KMS-11 (cell line): ENCODE results near the gene CTXN3.
"Not testable (repeated sequence)": the region's sequence is repeated elsewhere in the genome, so short reads cannot be mapped to it uniquely, and the experiment has no call there.

Experiments
- H2AFZ ChIP-seq: fragments of 200-600 bp; sonication (generic); 2 replicates; pipeline ENCODE4 v1.6.1; 2016; ENCODE audit warnings: antibody characterized with exemption, mixed run types, low read depth
- H3K27ac ChIP-seq: fragments of 200-600 bp; sonication (generic); 2 replicates; pipeline ENCODE4 v1.6.1; 2016; ENCODE audit warnings: mild to moderate bottlenecking, mixed run types
- H3K27me3 ChIP-seq: fragments of 200-600 bp; sonication (generic); 2 replicates; pipeline ENCODE4 v1.6.1; 2017; ENCODE audit warnings: mild to moderate bottlenecking, low read depth, mixed run types, moderate library complexity; ENCODE audit not compliant: insufficient read depth
- H3K36me3 ChIP-seq: fragments of 200-600 bp; sonication (generic); 2 replicates; pipeline ENCODE4 v1.6.1; 2017; ENCODE audit warnings: mild to moderate bottlenecking, mixed run types; ENCODE audit not compliant: insufficient read depth
- H3K4me1 ChIP-seq: fragments of 200-600 bp; sonication (generic); 2 replicates; pipeline ENCODE4 v1.6.1; 2016; ENCODE audit warnings: mild to moderate bottlenecking, low read depth, mixed run types; ENCODE audit not compliant: poor library complexity, severe bottlenecking
- H3K4me2 ChIP-seq: fragments of 200-600 bp; sonication (generic); 2 replicates; pipeline ENCODE4 v1.7.0; 2016; ENCODE audit warnings: mild to moderate bottlenecking, mixed run types
- H3K4me3 ChIP-seq: fragments of 200-600 bp; sonication (generic); IDR thresholded peaks from 2 replicates; pipeline ENCODE4 v1.6.1; 2017; ENCODE audit warnings: low read depth, low read length, mixed read lengths; ENCODE audit not compliant: insufficient read depth
- H3K79me2 ChIP-seq: fragments of 200-600 bp; sonication (generic); 2 replicates; pipeline ENCODE4 v1.6.1; 2016; ENCODE audit warnings: low read depth, mixed run types; ENCODE audit not compliant: insufficient read depth
- H3K9ac ChIP-seq: fragments of 200-600 bp; sonication (generic); 2 replicates; pipeline ENCODE4 v1.6.1; 2016; ENCODE audit warnings: mild to moderate bottlenecking, mixed run types
- H4K20me1 ChIP-seq: fragments of 200-600 bp; sonication (generic); 2 replicates; pipeline ENCODE4 v1.6.1; 2016; ENCODE audit warnings: mild to moderate bottlenecking, mixed run types; ENCODE audit not compliant: insufficient read depth
- TF ChIP-seq, protein P1 (sequence below): fragments of 200-600 bp; sonication (generic); conservative IDR thresholded peaks from 2 replicates; pipeline ENCODE4 v1.6.1; 2017; ENCODE audit warnings: low read depth, mild to moderate bottlenecking, antibody characterized with exemption, low read length, moderate library complexity, mixed read lengths

Gene CTXN3

DNA sequence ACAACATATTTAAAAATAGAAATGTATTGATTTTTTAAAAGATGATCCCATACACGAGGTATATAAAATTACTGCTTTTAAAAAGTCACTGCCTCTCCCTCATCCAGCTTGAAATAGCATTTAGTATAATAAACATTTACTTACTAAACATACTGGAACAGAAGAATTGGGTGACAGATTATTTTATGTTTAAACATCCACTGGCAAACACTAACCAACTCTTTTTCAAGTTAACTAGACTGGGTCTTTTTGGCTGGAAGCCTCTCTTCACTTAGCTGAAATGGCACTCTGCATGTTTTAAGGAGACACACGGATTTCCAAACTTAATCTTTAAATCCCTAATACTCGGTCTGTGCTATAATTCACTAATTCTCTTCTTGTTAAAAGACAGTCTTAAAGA is 19.0 kb downstream of the CTXN3 start:
- TF ChIP-seq, protein P1, sequence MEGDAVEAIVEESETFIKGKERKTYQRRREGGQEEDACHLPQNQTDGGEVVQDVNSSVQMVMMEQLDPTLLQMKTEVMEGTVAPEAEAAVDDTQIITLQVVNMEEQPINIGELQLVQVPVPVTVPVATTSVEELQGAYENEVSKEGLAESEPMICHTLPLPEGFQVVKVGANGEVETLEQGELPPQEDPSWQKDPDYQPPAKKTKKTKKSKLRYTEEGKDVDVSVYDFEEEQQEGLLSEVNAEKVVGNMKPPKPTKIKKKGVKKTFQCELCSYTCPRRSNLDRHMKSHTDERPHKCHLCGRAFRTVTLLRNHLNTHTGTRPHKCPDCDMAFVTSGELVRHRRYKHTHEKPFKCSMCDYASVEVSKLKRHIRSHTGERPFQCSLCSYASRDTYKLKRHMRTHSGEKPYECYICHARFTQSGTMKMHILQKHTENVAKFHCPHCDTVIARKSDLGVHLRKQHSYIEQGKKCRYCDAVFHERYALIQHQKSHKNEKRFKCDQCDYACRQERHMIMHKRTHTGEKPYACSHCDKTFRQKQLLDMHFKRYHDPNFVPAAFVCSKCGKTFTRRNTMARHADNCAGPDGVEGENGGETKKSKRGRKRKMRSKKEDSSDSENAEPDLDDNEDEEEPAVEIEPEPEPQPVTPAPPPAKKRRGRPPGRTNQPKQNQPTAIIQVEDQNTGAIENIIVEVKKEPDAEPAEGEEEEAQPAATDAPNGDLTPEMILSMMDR, result no peak
- Histone ChIP-seq H3K4me3 (no peak overlapping the region), H3K27me3 (no peaks in the 10 kb centered on the region), H3K4me1 (no peaks in the 10 kb centered on the region), H2AFZ (no peak overlapping the region), H3K9ac (no peak overlapping the region), H3K36me3 (no peaks in the 10 kb centered on the region), H3K27ac (no peak overlapping the region), H3K79me2 (no peaks in the 10 kb centered on the region), H3K4me2 (no peak overlapping the region), H4K20me1 (no peaks in the 10 kb centered on the region)

DNA sequence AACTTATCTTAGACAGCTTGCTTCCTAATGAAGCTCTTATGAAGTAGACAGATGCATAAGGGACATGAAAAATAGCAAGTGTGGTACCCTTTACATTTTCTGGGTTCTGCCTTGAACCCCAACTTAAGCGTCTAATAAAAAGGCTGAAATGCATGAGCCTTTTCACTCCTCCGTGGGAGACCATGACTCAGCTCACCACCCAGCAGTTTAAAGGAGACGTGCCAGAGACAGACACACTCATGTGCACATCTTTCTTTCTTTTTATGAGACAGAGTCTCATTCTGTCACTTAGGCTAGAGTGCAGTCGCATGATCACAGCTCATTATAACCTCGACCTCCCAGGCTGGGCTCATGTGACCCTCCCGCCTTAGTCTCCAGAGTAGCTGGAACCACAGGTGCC is 22.3 kb downstream of the CTXN3 start:
- no peaks in the 10 kb centered on the region for H3K4me1 ChIP-seq
- H3K9ac ChIP-seq, result no peak overlapping the region
- no peak overlapping the region for H3K4me3 ChIP-seq
- no peak overlapping the region for H2AFZ ChIP-seq
- H3K27ac ChIP-seq, result no peak overlapping the region
- H4K20me1 ChIP-seq, result no peaks in the 10 kb centered on the region
- TF ChIP-seq, protein P1, result no peak
- no peaks in the 10 kb centered on the region for H3K27me3 ChIP-seq
- H3K4me2 ChIP-seq, result no peak overlapping the region
- no peaks in the 10 kb centered on the region for H3K36me3 ChIP-seq
- no peaks in the 10 kb centered on the region for H3K79me2 ChIP-seq

DNA sequence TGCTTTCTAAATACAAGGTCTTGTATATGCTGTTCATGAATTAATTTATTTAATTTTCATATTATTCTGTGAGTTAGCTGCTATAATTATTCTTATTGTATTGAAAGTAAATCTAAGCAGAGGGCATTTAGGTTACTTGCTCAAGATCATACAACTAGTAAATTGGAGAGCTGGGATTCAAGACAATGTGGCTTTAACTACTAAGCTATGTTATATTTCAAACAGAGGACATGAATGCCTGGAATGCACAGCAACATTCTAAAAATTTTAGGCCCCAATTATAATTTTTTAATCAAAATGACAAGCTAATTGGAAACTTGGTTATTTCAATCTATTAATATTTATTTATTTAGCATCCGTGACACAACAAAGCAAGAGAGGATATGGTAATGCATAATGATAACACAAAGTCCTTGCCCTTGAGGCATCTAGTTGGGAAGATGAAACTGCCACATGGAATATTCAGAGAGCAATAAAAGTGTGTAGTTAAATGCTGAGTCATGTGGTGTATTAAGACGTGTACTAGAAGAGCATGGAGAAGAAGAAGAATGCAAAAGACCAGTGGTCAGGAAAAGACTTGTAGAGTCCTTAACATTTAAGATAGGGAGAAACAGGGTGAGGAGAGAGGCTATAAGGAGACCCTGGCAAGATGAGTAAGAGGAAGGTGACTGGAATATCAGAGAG is 24.4 kb downstream of the CTXN3 start:
- no peaks in the 10 kb centered on the region for H4K20me1 ChIP-seq
- no peaks in the 10 kb centered on the region for H3K4me1 ChIP-seq
- no peak overlapping the region for H3K4me2 ChIP-seq
- no peak overlapping the region for H3K27ac ChIP-seq
- H3K36me3 ChIP-seq, result no peaks in the 10 kb centered on the region
- no peaks in the 10 kb centered on the region for H3K27me3 ChIP-seq
- no peak overlapping the region for H2AFZ ChIP-seq
- no peak overlapping the region for H3K9ac ChIP-seq
- H3K79me2 ChIP-seq, result no peaks in the 10 kb centered on the region
- TF ChIP-seq, protein P1, result no peak
- no peak overlapping the region for H3K4me3 ChIP-seq

DNA sequence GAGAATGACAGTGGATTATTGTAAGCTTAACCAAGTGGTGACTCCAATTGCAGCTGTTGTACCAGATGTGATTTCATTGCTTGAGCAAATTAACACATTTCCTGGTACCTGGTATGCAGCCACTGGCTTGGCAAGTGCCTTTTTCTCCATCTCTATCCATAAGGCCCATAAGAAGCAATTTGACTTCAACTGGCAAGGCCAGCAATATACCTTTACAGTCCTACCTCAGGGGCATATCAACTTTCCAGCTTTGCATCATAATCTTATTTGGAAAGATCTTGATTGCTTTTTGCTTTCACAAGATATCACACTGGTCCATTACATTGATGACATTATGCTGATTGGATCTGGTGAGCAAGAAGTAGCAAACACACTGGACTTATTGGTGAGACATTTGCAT is 28.1 kb downstream of the CTXN3 start:
- H3K27me3 ChIP-seq, H3K9ac ChIP-seq, H3K4me1 ChIP-seq, H3K4me2 ChIP-seq, H3K36me3 ChIP-seq, H3K79me2 ChIP-seq, H3K4me3 ChIP-seq, H4K20me1 ChIP-seq, H2AFZ ChIP-seq, H3K27ac ChIP-seq: not testable (repeated sequence)

DNA sequence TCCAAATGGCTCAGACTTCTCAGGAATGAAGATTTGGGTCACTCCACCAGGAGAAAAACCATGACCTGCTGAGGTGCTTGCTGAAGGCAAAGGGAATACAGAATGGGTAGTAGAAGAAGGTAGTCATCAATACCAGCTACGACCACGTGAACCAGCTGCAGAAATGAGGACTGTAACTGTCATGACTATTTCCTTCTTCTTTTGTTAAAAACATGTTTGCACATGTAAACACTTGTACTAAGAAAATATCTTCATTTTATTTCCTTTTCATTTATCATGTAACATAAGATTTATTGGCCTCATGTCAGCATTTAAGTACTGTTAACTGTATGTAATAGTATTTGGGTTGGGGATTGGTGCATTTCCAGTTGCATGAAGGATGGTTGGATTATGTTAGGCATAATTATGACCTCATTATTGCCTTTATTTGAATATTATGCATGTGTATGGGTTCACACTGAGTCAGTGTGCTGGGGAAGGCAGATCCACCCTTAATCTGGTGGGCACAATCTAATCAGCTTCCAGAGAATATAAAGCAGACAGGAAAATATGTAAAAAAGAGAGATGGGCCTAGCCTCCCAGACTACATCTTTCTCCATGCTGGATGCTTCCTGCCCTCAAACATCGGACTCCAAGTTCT is 30.9 kb downstream of the CTXN3 start:
- not testable (repeated sequence) for H3K9ac ChIP-seq, H3K4me1 ChIP-seq, H3K4me3 ChIP-seq, H2AFZ ChIP-seq, H3K27me3 ChIP-seq, H4K20me1 ChIP-seq, H3K27ac ChIP-seq, H3K4me2 ChIP-seq, H3K79me2 ChIP-seq, H3K36me3 ChIP-seq
